ENCODE results near the gene S100A3. TPM values are rescaled to one million over a fixed set of nuclear protein-coding genes. Genes with fewer than 3 reads are reported as not detected.

The S100A3 gene
- total RNA-seq, 1 experiment from 2014 or later, result 1.5 TPM

DNA sequence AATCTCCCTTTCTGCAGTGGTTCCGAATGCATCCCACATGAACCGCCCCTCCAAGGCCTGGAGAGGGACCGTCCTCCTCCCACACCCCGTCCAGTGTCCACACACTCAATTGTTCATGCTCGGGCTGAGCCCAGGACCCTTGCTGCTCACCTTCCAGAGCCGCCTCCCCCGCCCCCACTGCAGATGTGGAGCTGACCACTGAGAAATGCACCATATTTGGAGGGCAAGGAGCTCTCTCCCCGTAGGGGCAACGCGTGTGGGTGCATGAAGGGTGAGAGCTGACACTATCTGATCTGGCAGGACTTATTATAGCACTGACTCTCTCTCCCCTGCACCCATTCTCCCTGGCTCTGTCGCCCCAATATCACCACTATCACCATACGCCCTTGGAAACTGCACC lies 4.0 kb upstream of the S100A3 start:
- no peak overlapping the region for H3K27ac ChIP-seq
- BruUV-seq (replicated peaks), result no TSS peak
- H4K20me1 ChIP-seq (ENCODE audit: insufficient read depth), result no peaks in the 10 kb centered on the region
- peaks cover 9% of the 10 kb centered on the region for H3F3A ChIP-seq (ENCODE audit: insufficient read depth, low read depth)
- ChIA-PET CTCF (interaction anchor here (0.5 kb wide), 1 partner anchor 69 kb away, joined by 3 read pairs; no protein-coding TSS in a partner anchor), POLR2A (ENCODE audit: unreplicated experiment) (no interaction called here)
- no peaks in the 10 kb centered on the region for H3K9me2 ChIP-seq (ENCODE audit: insufficient read depth)
- H3K27me3 ChIP-seq (ENCODE audit: insufficient read depth, low read depth), result no peaks in the 10 kb centered on the region
- H2AFZ ChIP-seq, result no peak overlapping the region
- H3K4me1 ChIP-seq (replicated peaks; ENCODE audit: insufficient read depth), result peaks cover 30% of the 10 kb centered on the region
- H3K36me3 ChIP-seq (ENCODE audit: low read depth), result no peaks in the 10 kb centered on the region
- no peaks in the 10 kb centered on the region for H3K79me2 ChIP-seq (ENCODE audit: low read depth)
- H3K4me3 ChIP-seq, result no peak overlapping the region
- intact Hi-C loops (cut with micrococcal nuclease; ENCODE audit: unreplicated experiment), result no loop called here
- TF ChIP-seq EZH2 (IDR thresholded peaks at IDR 0.05; ENCODE audit: low read depth), result no peak
- TF ChIP-seq, protein P1, sequence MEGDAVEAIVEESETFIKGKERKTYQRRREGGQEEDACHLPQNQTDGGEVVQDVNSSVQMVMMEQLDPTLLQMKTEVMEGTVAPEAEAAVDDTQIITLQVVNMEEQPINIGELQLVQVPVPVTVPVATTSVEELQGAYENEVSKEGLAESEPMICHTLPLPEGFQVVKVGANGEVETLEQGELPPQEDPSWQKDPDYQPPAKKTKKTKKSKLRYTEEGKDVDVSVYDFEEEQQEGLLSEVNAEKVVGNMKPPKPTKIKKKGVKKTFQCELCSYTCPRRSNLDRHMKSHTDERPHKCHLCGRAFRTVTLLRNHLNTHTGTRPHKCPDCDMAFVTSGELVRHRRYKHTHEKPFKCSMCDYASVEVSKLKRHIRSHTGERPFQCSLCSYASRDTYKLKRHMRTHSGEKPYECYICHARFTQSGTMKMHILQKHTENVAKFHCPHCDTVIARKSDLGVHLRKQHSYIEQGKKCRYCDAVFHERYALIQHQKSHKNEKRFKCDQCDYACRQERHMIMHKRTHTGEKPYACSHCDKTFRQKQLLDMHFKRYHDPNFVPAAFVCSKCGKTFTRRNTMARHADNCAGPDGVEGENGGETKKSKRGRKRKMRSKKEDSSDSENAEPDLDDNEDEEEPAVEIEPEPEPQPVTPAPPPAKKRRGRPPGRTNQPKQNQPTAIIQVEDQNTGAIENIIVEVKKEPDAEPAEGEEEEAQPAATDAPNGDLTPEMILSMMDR (conservative IDR thresholded peaks at IDR 0.05), result no peak
- no peaks in the 10 kb centered on the region for H3K9me3 ChIP-seq (ENCODE audit: insufficient read depth, low read depth)
- no peak for DNase-seq
- no peak overlapping the region for H3K4me2 ChIP-seq

- H3K36me3 ChIP-seq (ENCODE audit: low read depth), result no peaks in the 10 kb centered on the region
- peaks cover 31% of the 10 kb centered on the region for H3K4me1 ChIP-seq (replicated peaks; ENCODE audit: insufficient read depth)
- H2AFZ ChIP-seq, result no peak overlapping the region
Observed at GRCh38 chr1:153552335-153552734, 3.3 kb upstream of the S100A3 start.

GRCh38 chr1:153550827-153551500 lies 1.9 kb upstream of the S100A3 start:
- H3K4me2 ChIP-seq, result no peak overlapping the region
- DNase-seq, result no peak
- no peaks in the 10 kb centered on the region for H3K9me3 ChIP-seq (ENCODE audit: insufficient read depth, low read depth)
- CTCF ChIA-PET, result no interaction called here
- no peak overlapping the region for H3K27ac ChIP-seq
- no peak for TF ChIP-seq EZH2 (IDR thresholded peaks at IDR 0.05; ENCODE audit: low read depth)
- TF ChIP-seq, protein P1 (conservative IDR thresholded peaks at IDR 0.05), result no peak
- H2AFZ ChIP-seq, result no peak overlapping the region
- no peaks in the 10 kb centered on the region for H3K36me3 ChIP-seq (ENCODE audit: low read depth)
- H3K4me1 ChIP-seq (replicated peaks; ENCODE audit: insufficient read depth), result peaks cover 45% of the 10 kb centered on the region
- peaks cover 9% of the 10 kb centered on the region; the same call in 1 of the 2 replicates for H3F3A ChIP-seq (ENCODE audit: insufficient read depth, low read depth)
- no peak overlapping the region for H3K4me3 ChIP-seq
- POLR2A ChIA-PET (ENCODE audit: unreplicated experiment), result interaction anchor here (0.6 to 0.7 kb wide), 2 partner anchors 9 to 1450 kb away, joined by 4 read pairs; no protein-coding TSS in a partner anchor
- no TSS peak for BruUV-seq (replicated peaks)
- H4K20me1 ChIP-seq (ENCODE audit: insufficient read depth), result no peaks in the 10 kb centered on the region
- no peaks in the 10 kb centered on the region for H3K79me2 ChIP-seq (ENCODE audit: low read depth)
- H3K9me2 ChIP-seq (ENCODE audit: insufficient read depth), result no peaks in the 10 kb centered on the region
- intact Hi-C loops (cut with micrococcal nuclease; ENCODE audit: unreplicated experiment), result no loop called here
- no peaks in the 10 kb centered on the region for H3K27me3 ChIP-seq (ENCODE audit: insufficient read depth, low read depth)

More at GRCh38 chr1:153552335-153552734, 3.3 kb upstream of the S100A3 start:
- Histone ChIP-seq H3K4me2 (no peak overlapping the region), H3K27ac (no peak overlapping the region), H3K9me3 (ENCODE audit: insufficient read depth, low read depth) (no peaks in the 10 kb centered on the region), H3F3A (ENCODE audit: insufficient read depth, low read depth) (peaks cover 9% of the 10 kb centered on the region; the same call in 1 of the 2 replicates), H4K20me1 (ENCODE audit: insufficient read depth) (no peaks in the 10 kb centered on the region), H3K27me3 (ENCODE audit: insufficient read depth, low read depth) (no peaks in the 10 kb centered on the region), H3K79me2 (ENCODE audit: low read depth) (no peaks in the 10 kb centered on the region), H3K4me3 (no peak overlapping the region), H3K9me2 (ENCODE audit: insufficient read depth) (no peaks in the 10 kb centered on the region)
- no peak for TF ChIP-seq EZH2 (IDR thresholded peaks at IDR 0.05; ENCODE audit: low read depth)
- TF ChIP-seq, protein P1 (conservative IDR thresholded peaks at IDR 0.05), result no peak
- POLR2A ChIA-PET (ENCODE audit: unreplicated experiment), result no interaction called here
- DNase-seq, result no peak
- CTCF ChIA-PET, result no interaction called here
- no TSS peak for BruUV-seq (replicated peaks)
- intact Hi-C loops (cut with micrococcal nuclease; ENCODE audit: unreplicated experiment), result no loop called here
